ENCODE results near the gene NDEL1. TPM values are rescaled to one million over a fixed set of nuclear protein-coding genes. Genes with fewer than 3 reads are reported as not detected.
A peak's percentile ranks its signal among the peaks of the same experiment; 100 is the strongest.

Gene NDEL1
- total RNA-seq, 1 donor from 2014 or later = 30.5 TPM

GRCh38 chr17:8484465-8484864, 48.8 kb downstream of the NDEL1 start:
- Mint-ChIP-seq H3K4me3 (ENCODE audit: low read depth) (no peak overlapping the region), H3K36me3 (ENCODE audit: insufficient read depth) (peaks cover 55% of the 10 kb centered on the region), H3K4me1 (ENCODE audit: low read depth) (no peaks in the 10 kb centered on the region), H3K27me3 (no peaks in the 10 kb centered on the region), H3K27ac (no peak overlapping the region), H3K9me3 (ENCODE audit: low read depth) (peaks cover 11% of the 10 kb centered on the region)
- DNase-seq (ENCODE audit: low spot score, unreplicated experiment) = no peak
- TF ChIP-seq CTCF (IDR thresholded peaks at IDR 0.05; ENCODE audit: unreplicated experiment) = no peak

- Mint-ChIP-seq H3K27me3 (no peaks in the 10 kb centered on the region), H3K9me3 (ENCODE audit: low read depth) (peaks cover 11% of the 10 kb centered on the region), H3K27ac (peak overlapping the region; percentile 43), H3K4me1 (ENCODE audit: low read depth) (no peaks in the 10 kb centered on the region), H3K36me3 (ENCODE audit: insufficient read depth) (peaks cover 53% of the 10 kb centered on the region), H3K4me3 (ENCODE audit: low read depth) (no peak overlapping the region)
- no peak for DNase-seq (ENCODE audit: low spot score, unreplicated experiment)
- no peak for TF ChIP-seq CTCF (IDR thresholded peaks at IDR 0.05; ENCODE audit: unreplicated experiment)
Measured at GRCh38 chr17:8485491-8485890, 49.8 kb downstream of the NDEL1 start.

GRCh38 chr17:8487130-8487645, 51.5 kb downstream of the NDEL1 start:
- H3K36me3 Mint-ChIP-seq (ENCODE audit: insufficient read depth) = peaks cover 58% of the 10 kb centered on the region
- H3K4me3 Mint-ChIP-seq (ENCODE audit: low read depth) = no peak overlapping the region
- H3K4me1 Mint-ChIP-seq (ENCODE audit: low read depth) = no peaks in the 10 kb centered on the region
- DNase-seq (ENCODE audit: low spot score, unreplicated experiment) = no peak
- H3K9me3 Mint-ChIP-seq (ENCODE audit: low read depth) = peaks cover 11% of the 10 kb centered on the region
- no peak overlapping the region for H3K27ac Mint-ChIP-seq
- no peak for TF ChIP-seq CTCF (IDR thresholded peaks at IDR 0.05; ENCODE audit: unreplicated experiment)
- H3K27me3 Mint-ChIP-seq = no peaks in the 10 kb centered on the region

- no peak for DNase-seq (ENCODE audit: low spot score, unreplicated experiment)
- H3K9me3 Mint-ChIP-seq (ENCODE audit: low read depth) = peaks cover 11% of the 10 kb centered on the region
- no peaks in the 10 kb centered on the region for H3K27me3 Mint-ChIP-seq
- H3K27ac Mint-ChIP-seq = no peak overlapping the region
- TF ChIP-seq CTCF (IDR thresholded peaks at IDR 0.05; ENCODE audit: unreplicated experiment) = no peak
- H3K4me3 Mint-ChIP-seq (ENCODE audit: low read depth) = no peak overlapping the region
- H3K36me3 Mint-ChIP-seq (ENCODE audit: insufficient read depth) = peaks cover 60% of the 10 kb centered on the region
- no peaks in the 10 kb centered on the region for H3K4me1 Mint-ChIP-seq (ENCODE audit: low read depth)
Measured at GRCh38 chr17:8487743-8488142, 52.1 kb downstream of the NDEL1 start.

GRCh38 chr17:8488491-8488890, 52.8 kb downstream of the NDEL1 start:
- Mint-ChIP-seq H3K9me3 (ENCODE audit: low read depth) (peaks cover 11% of the 10 kb centered on the region), H3K36me3 (ENCODE audit: insufficient read depth) (peaks cover 56% of the 10 kb centered on the region), H3K27ac (peak overlapping the region; percentile 74), H3K4me1 (ENCODE audit: low read depth) (no peaks in the 10 kb centered on the region), H3K4me3 (ENCODE audit: low read depth) (no peak overlapping the region), H3K27me3 (no peaks in the 10 kb centered on the region)
- no peak for TF ChIP-seq CTCF (IDR thresholded peaks at IDR 0.05; ENCODE audit: unreplicated experiment)
- no peak for DNase-seq (ENCODE audit: low spot score, unreplicated experiment)
